ENCODE measurements around the gene RNF208.

RNF208 gene

GRCh38 chr9:137172901-137173795 lies 48.9 kb downstream of the RNF208 start:
- no peak for DNase-seq

- DNase-seq: no peak
Observed at GRCh38 chr9:137171149-137171900, 50.7 kb downstream of the RNF208 start.

GRCh38 chr9:137170486-137171148 lies 51.4 kb downstream of the RNF208 start:
- no peak for DNase-seq

Measured in effector CD4-positive, alpha-beta T cell (primary cell).